HepG2 (cell line): Measurements from ENCODE around the gene CCDC91. TPM values are rescaled to one million over a fixed set of nuclear protein-coding genes. Genes with fewer than 3 reads are reported as not detected.

Source experiments
- CAMTA2 ChIP-seq: sonication (generic); formaldehyde crosslinking; IDR thresholded peaks from 2 replicates; pipeline ENCODE4 v1.4.0; 2020; ENCODE audit warnings: mild to moderate bottlenecking, missing genetic modification reagents, borderline replicate concordance
- CBFB ChIP-seq: sonication (generic); formaldehyde crosslinking; IDR thresholded peaks from 2 replicates; pipeline ENCODE4 v1.4.0; 2020; ENCODE audit warnings: missing genetic modification reagents
- CC2D1A ChIP-seq: sonication (generic); formaldehyde crosslinking; IDR thresholded peaks from 2 replicates; pipeline ENCODE4 v1.8.1; 2023; ENCODE audit warnings: mild to moderate bottlenecking, missing genetic modification reagents
- CREM ChIP-seq, 2 experiments: sonication (generic) in 1 of 2; formaldehyde crosslinking in 1 of 2; IDR thresholded peaks; 2 replicates each; pipeline versions ENCODE4 v1.4.0 to v1.6.1; 2016 to 2020; ENCODE audit warnings: antibody characterized with exemption in 1 of 2, mild to moderate bottlenecking in 1 of 2, missing genetic modification reagents in 1 of 2
- EEA1 ChIP-seq: sonication (generic); formaldehyde crosslinking; IDR thresholded peaks from 2 replicates; pipeline ENCODE4 v1.5.1; 2020; ENCODE audit warnings: mild to moderate bottlenecking, missing genetic modification reagents, borderline replicate concordance
- HOXA5 ChIP-seq: sonication (generic); formaldehyde crosslinking; IDR thresholded peaks from 2 replicates; pipeline ENCODE4 v1.4.0; 2020; ENCODE audit warnings: missing genetic modification reagents
- KLF15 ChIP-seq: sonication (generic); formaldehyde crosslinking; IDR thresholded peaks from 2 replicates; pipeline ENCODE4 v1.8.1; 2023; ENCODE audit warnings: borderline replicate concordance, mild to moderate bottlenecking, inconsistent platforms, missing genetic modification reagents, mixed read lengths
- MIER2 ChIP-seq: IDR thresholded peaks from 2 replicates; pipeline ENCODE4 v1.6.1; 2016; ENCODE audit warnings: missing biosample characterization, missing genetic modification reagents
- RFX1 ChIP-seq: fragments of 450-650 bp; IDR thresholded peaks from 2 replicates; pipeline ENCODE4 v1.6.1; 2017
- SOX13 ChIP-seq, 3 experiments: fragments of 450-650 bp in 1 of 3; sonication (generic) in 1 of 3; formaldehyde crosslinking in 1 of 3; IDR thresholded peaks in 2 of 3; conservative IDR thresholded peaks in 1 of 3; 2 replicates each; pipeline versions ENCODE4 v1.5.0 to v1.6.1; 2016 to 2020; ENCODE audit warnings: antibody characterized with exemption in 1 of 3, mild to moderate bottlenecking in 1 of 3, missing compliant biosample characterization in 1 of 3, missing genetic modification reagents in 1 of 3, moderate library complexity in 1 of 3
- STAG1 ChIP-seq: sonication (generic); formaldehyde crosslinking; IDR thresholded peaks from 2 replicates; pipeline ENCODE4 v1.4.0; 2020; ENCODE audit warnings: missing genetic modification reagents
- ZBTB4 ChIP-seq: sonication (generic); formaldehyde crosslinking; IDR thresholded peaks from 2 replicates; pipeline ENCODE4 v1.4.0; 2020; ENCODE audit warnings: missing genetic modification reagents, mild to moderate bottlenecking, borderline replicate concordance
- ZNF230 ChIP-seq: sonication (generic); formaldehyde crosslinking; IDR thresholded peaks from 2 replicates; pipeline ENCODE4 v1.4.0; 2020; ENCODE audit warnings: mild to moderate bottlenecking, missing genetic modification reagents
- ZNF234 ChIP-seq: sonication (generic); formaldehyde crosslinking; conservative IDR thresholded peaks from 2 replicates; pipeline ENCODE4 v1.5.1; 2020; ENCODE audit warnings: mild to moderate bottlenecking, missing genetic modification reagents
- ZNF570 ChIP-seq: sonication (generic); formaldehyde crosslinking; IDR thresholded peaks from 2 replicates; pipeline ENCODE4 v1.4.0; 2020; ENCODE audit warnings: mild to moderate bottlenecking, missing genetic modification reagents, borderline replicate concordance
- ZNF704 ChIP-seq: sonication (generic); formaldehyde crosslinking; IDR thresholded peaks from 2 replicates; pipeline ENCODE4 v1.8.1; 2023; ENCODE audit warnings: mild to moderate bottlenecking, inconsistent platforms, moderate library complexity, missing genetic modification reagents, borderline replicate concordance
- ZNF747 ChIP-seq: sonication (generic); formaldehyde crosslinking; IDR thresholded peaks from 2 replicates; pipeline ENCODE4 v1.8.1; 2023; ENCODE audit warnings: missing genetic modification reagents, mild to moderate bottlenecking, borderline replicate concordance
- ZNF850 ChIP-seq: sonication (generic); formaldehyde crosslinking; conservative IDR thresholded peaks from 2 replicates; pipeline ENCODE4 v1.9.0; 2021; ENCODE audit warnings: mild to moderate bottlenecking, missing genetic modification reagents
- ZSCAN30 ChIP-seq: sonication (generic); formaldehyde crosslinking; IDR thresholded peaks from 2 replicates; pipeline ENCODE4 v1.5.0; 2020; ENCODE audit warnings: mild to moderate bottlenecking, missing genetic modification reagents
- polyA plus RNA-seq, 8 experiments: library from polyadenylated mRNA; depleted of rRNA in 3 of 8; stranded (reverse) in 7 of 8; unstranded in 1 of 8; fragments of >200 nt; fragmentation: Illumina TruSeq in 4 of 8; extraction: Trizol in 4 of 8; gene quantifications; 2 replicates each; pipeline versions ENCODE4 v1.2.1 to v1.2.3, GENCODE V29; 2011 to 2016; ENCODE audit warnings: low read depth in 4 of 8, missing spikeins in 1 of 8, mixed read lengths in 1 of 8; ENCODE audit not compliant: insufficient read depth in 1 of 8
- total RNA-seq, 5 experiments: library from RNA; depleted of rRNA; stranded (reverse); fragments of >200 nt; fragmentation: Illumina TruSeq; extraction: Trizol; gene quantifications; 2 replicates each; pipeline ENCODE4 v1.2.3, GENCODE V29; 2016; ENCODE audit warnings: low read depth in 1 of 5
- TF ChIP-seq, protein P1 (sequence below): sonication (generic); formaldehyde crosslinking; conservative IDR thresholded peaks from 2 replicates; pipeline ENCODE4 v1.5.0; 2020; ENCODE audit warnings: missing genetic modification reagents
- TF ChIP-seq, protein P2 (sequence below): sonication (generic); formaldehyde crosslinking; conservative IDR thresholded peaks from 2 replicates; pipeline ENCODE4 v1.8.0; 2022; ENCODE audit warnings: mild to moderate bottlenecking, moderate library complexity, missing genetic modification reagents

The CCDC91 gene
- total and polyA plus RNA-seq, 2 of the 13 experiments (the other 11 are each of a cell fraction or from before 2014, with no cell fraction given) = 9.8 to 15.8 TPM

DNA sequence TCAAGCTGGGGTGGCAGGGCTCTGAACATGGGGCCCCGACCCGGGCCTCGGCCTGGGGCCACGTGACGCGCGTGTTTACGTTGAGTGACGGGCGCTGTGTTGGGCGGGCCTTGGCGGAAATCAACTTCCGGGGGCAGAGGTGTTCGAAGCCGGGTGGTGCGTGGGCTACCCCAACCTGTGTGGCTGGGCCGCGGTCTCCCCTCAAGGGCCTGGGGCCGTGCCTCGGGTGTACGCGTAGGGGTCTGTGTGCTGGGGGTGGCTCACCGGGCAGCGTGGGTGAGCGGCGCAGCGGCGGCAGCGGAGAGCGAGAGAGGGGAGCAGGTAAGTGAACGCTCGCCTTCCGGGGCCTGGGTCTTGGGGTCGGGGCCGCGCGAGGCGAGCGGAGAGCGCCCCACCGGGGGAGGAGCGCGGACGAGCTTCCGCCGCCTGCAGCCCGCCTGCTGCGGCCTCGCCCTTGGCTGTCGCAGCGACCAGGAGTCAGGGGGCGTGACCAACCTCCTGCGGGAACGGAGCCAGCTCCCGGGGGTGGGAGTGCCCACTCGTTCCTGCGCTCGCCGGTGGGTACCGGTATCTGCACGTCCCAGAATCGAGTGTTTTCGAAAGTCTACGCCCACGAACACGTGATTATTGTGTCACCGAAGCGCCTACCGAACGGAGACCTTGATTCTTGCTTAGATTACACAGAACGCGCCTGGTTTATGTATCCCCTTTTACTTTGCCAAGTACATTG lies at the start of gene CCDC91 (continued):
- TF ChIP-seq CBFB (CRISPR knock-in tag) (peak; percentile 58; the same call in 1 of the 2 replicates), ZSCAN30 (no peak), CREM (IDR thresholded peaks at IDR 0.05) (peak; percentile 56; the same call in 1 of the 2 replicates), CREM (CRISPR knock-in tag; IDR thresholded peaks at IDR 0.05) (no peak), ZNF234 (no peak; the same call in 1 of the 2 replicates), RFX1 (no peak), ZNF747 (CRISPR knock-in tag) (peak; percentile 92; the same call in 1 of the 2 replicates), ZNF850 (no peak), HOXA5 (CRISPR knock-in tag) (peak; percentile 86), KLF15 (CRISPR knock-in tag) (no peak), CAMTA2 (CRISPR knock-in tag) (no peak), SOX13 (IDR thresholded peaks at IDR 0.05) (no peak), SOX13 (CRISPR knock-in tag; conservative IDR thresholded peaks at IDR 0.05 in 1 of 2, IDR thresholded peaks at IDR 0.05 in 1 of 2) (no peak), ZNF230 (CRISPR knock-in tag) (peak; percentile 95), ZBTB4 (CRISPR knock-in tag) (peak; percentile 65; the same call in 1 of the 2 replicates), STAG1 (no peak; the same call in 1 of the 2 replicates), ZNF704 (CRISPR knock-in tag) (peak; percentile 92; the same call in 1 of the 2 replicates), CC2D1A (CRISPR knock-in tag) (no peak), EEA1 (CRISPR knock-in tag) (peak; percentile 74; the same call in 1 of the 2 replicates), MIER2 (CRISPR knock-in tag) (0 out of 2 replicates have a peak, but pooled peaks have one; percentile 59), ZNF570 (no peak)
- TF ChIP-seq, protein P1, sequence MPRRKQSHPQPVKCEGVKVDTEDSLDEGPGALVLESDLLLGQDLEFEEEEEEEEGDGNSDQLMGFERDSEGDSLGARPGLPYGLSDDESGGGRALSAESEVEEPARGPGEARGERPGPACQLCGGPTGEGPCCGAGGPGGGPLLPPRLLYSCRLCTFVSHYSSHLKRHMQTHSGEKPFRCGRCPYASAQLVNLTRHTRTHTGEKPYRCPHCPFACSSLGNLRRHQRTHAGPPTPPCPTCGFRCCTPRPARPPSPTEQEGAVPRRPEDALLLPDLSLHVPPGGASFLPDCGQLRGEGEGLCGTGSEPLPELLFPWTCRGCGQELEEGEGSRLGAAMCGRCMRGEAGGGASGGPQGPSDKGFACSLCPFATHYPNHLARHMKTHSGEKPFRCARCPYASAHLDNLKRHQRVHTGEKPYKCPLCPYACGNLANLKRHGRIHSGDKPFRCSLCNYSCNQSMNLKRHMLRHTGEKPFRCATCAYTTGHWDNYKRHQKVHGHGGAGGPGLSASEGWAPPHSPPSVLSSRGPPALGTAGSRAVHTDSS (CRISPR knock-in tag) = no peak
- TF ChIP-seq, protein P2, sequence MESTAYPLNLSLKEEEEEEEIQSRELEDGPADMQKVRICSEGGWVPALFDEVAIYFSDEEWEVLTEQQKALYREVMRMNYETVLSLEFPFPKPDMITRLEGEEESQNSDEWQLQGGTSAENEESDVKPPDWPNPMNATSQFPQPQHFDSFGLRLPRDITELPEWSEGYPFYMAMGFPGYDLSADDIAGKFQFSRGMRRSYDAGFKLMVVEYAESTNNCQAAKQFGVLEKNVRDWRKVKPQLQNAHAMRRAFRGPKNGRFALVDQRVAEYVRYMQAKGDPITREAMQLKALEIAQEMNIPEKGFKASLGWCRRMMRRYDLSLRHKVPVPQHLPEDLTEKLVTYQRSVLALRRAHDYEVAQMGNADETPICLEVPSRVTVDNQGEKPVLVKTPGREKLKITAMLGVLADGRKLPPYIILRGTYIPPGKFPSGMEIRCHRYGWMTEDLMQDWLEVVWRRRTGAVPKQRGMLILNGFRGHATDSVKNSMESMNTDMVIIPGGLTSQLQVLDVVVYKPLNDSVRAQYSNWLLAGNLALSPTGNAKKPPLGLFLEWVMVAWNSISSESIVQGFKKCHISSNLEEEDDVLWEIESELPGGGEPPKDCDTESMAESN (CRISPR knock-in tag) = peak; percentile 78; the same call in 1 of the 2 replicates
